Transverse colon (tissue), 4 donors: ENCODE data around the gene SEPTIN6.

Experiments
- POLR2AphosphoS5 ChIP-seq, 3 donors: sonication (generic); formaldehyde crosslinking; IDR thresholded peaks; one replicate each; pipeline ENCODE4 v1.6.1; 2016; ENCODE audit warnings: antibody characterized with exemption in 3 of 3
- TF ChIP-seq, protein P1 (sequence below), 5 experiments: fragments of 200-600 bp in 3 of 5; fragments of 450-650 bp in 2 of 5; sonication (generic) in 3 of 5; IDR thresholded peaks; 1 replicate in 2 of 5; 2 replicates in 3 of 5; pipeline ENCODE4 v1.5.1; 2016 to 2017; ENCODE audit warnings: antibody characterized with exemption in 5 of 5, inconsistent platforms in 3 of 5, mild to moderate bottlenecking in 2 of 5, moderate library complexity in 1 of 5

DNA sequence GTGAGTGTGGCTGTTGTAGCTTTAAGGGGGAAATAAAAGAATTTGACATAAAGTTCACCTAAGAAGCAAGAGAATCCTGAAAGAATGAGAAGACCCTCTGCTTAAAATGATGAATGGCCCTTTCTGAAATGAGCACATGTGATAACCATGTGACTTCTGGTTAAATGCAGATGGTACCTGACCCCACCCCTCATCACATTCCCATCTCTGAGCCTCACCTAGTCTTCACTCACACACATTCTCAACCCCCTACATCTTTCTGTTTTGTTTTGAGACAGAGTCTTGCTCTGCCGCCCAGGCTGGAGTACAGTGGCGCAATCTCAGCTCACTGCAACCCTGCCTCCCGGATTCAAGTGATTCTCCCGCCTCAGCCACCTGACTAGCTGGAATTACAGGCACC is 31.5 kb downstream of the SEPTIN6 start:
- no peak for TF ChIP-seq POLR2AphosphoS5 (IDR thresholded peaks at IDR 0.05)
- TF ChIP-seq, protein P1, sequence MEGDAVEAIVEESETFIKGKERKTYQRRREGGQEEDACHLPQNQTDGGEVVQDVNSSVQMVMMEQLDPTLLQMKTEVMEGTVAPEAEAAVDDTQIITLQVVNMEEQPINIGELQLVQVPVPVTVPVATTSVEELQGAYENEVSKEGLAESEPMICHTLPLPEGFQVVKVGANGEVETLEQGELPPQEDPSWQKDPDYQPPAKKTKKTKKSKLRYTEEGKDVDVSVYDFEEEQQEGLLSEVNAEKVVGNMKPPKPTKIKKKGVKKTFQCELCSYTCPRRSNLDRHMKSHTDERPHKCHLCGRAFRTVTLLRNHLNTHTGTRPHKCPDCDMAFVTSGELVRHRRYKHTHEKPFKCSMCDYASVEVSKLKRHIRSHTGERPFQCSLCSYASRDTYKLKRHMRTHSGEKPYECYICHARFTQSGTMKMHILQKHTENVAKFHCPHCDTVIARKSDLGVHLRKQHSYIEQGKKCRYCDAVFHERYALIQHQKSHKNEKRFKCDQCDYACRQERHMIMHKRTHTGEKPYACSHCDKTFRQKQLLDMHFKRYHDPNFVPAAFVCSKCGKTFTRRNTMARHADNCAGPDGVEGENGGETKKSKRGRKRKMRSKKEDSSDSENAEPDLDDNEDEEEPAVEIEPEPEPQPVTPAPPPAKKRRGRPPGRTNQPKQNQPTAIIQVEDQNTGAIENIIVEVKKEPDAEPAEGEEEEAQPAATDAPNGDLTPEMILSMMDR (IDR thresholded peaks at IDR 0.05), result no peak
